Measurements from ENCODE around the gene CACNA2D3.

The CACNA2D3 gene

DNA sequence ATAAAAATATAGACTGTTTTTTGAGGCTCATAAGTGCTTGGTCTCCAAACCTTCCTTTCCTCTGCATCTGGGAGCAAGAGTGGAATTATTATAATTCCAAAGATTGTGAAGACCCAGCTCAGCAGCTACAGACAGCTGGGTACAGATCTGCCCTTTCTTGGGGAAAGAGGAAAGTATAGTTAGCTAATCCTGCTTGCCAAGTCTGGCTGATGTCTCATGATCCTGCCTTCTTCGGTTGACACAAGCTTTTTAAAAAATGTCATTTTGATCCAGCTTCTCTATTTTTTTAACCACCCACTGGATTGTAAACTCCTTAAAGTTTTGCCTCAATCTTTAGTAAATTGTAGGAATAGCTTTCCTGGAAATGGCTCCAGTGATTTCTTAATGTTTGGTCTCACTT is 624.4 kb downstream of the CACNA2D3 start:
- Histone ChIP-seq H2BK15ac (ENCODE audit: low read length) (no peak overlapping the region), H3K9me3 (replicated peaks in 1 of 2; ENCODE audit: control insufficient read depth in 2 of 2, insufficient read depth in 1 of 2, low read depth in 1 of 2, low read length in 2 of 2) (no peaks in the 10 kb centered on the region), H2AK5ac (ENCODE audit: low read depth, low read length) (no peak overlapping the region), H2BK12ac (ENCODE audit: low read length) (no peak overlapping the region), H2BK5ac (ENCODE audit: low read length) (no peak overlapping the region), H3K4me1 (ENCODE audit: control insufficient read depth in 2 of 2, insufficient read depth in 1 of 2, low read depth in 1 of 2, low read length in 2 of 2) (no peaks in the 10 kb centered on the region), H3K4me2 (ENCODE audit: insufficient read depth, low read length, poor library complexity, severe bottlenecking) (no peak overlapping the region), H4K91ac (ENCODE audit: low read depth, low read length, poor library complexity) (no peak overlapping the region), H3K18ac (ENCODE audit: low read length) (no peak overlapping the region), H3K27ac (replicated peaks; ENCODE audit: low read length) (no peak overlapping the region), H3K4me3 (ENCODE audit: low read length in 2 of 2) (no peak overlapping the region), H4K8ac (ENCODE audit: low read depth, low read length) (no peak overlapping the region), H3K27me3 (ENCODE audit: control insufficient read depth in 3 of 3, insufficient read depth in 3 of 3, low read depth in 1 of 3, low read length in 3 of 3) (peaks cover 0 to 9% (median 0%) of the 10 kb centered on the region in 3 experiments), H3K79me1 (ENCODE audit: low read depth, low read length) (no peaks in the 10 kb centered on the region), H3K36me3 (replicated peaks in 1 of 2; ENCODE audit: control insufficient read depth in 2 of 2, insufficient read depth in 2 of 2, low read length in 2 of 2) (no peaks in the 10 kb centered on the region), H3K23ac (ENCODE audit: low read depth, low read length, poor library complexity) (no peak overlapping the region), H2AFZ (ENCODE audit: low read length) (no peak overlapping the region), H3K9ac (ENCODE audit: low read depth, low read length, poor library complexity) (no peak overlapping the region), H3K4ac (ENCODE audit: low read length) (no peak overlapping the region), H3K14ac (ENCODE audit: low read length) (no peak overlapping the region), H2BK120ac (ENCODE audit: low read depth, low read length) (no peak overlapping the region)
- no peak for DNase-seq (ENCODE audit: low spot score)
- WGBS, 2 donors (ENCODE audit: extremely low coverage in 2 of 2, insufficient read length in 2 of 2, insufficient replicate concordance in 1 of 2), result no CpG with 5 or more reads among the region's 1 CpG

DNA sequence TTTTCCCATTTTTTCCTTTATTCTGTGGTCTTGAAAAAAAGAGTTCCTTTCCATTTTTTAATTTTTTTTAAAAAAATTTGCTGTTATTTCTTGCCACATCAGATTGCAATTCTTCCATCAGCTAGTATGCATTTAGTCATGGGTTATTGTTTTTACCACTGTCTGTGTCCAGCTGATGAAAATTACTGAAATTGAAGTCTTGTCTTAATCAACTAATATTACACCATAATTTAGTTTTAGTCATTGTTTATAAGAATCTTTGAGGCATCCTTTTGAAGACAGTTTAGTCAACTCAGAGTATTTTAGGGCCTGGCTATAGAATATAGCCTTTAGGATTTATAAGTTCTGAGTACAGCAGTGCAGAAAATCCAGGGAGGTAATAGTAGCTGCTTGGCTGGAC is 633.4 kb downstream of the CACNA2D3 start:
- DNase-seq (ENCODE audit: low spot score), result no peak
- H3K18ac ChIP-seq (ENCODE audit: low read length), result no peak overlapping the region
- H2AFZ ChIP-seq (ENCODE audit: low read length), result no peak overlapping the region
- peaks cover 0 to 5% of the 10 kb centered on the region in 2 donors for H3K4me1 ChIP-seq (ENCODE audit: control insufficient read depth in 2 of 2, insufficient read depth in 1 of 2, low read depth in 1 of 2, low read length in 2 of 2)
- no peak overlapping the region for H3K4ac ChIP-seq (ENCODE audit: low read length)
- no peaks in the 10 kb centered on the region for H3K9me3 ChIP-seq (replicated peaks in 1 of 2; ENCODE audit: control insufficient read depth in 2 of 2, insufficient read depth in 1 of 2, low read depth in 1 of 2, low read length in 2 of 2)
- H2BK5ac ChIP-seq (ENCODE audit: low read length), result no peak overlapping the region
- no peaks in the 10 kb centered on the region for H3K79me1 ChIP-seq (ENCODE audit: low read depth, low read length)
- no peak overlapping the region for H3K14ac ChIP-seq (ENCODE audit: low read length)
- no peak overlapping the region for H3K9ac ChIP-seq (ENCODE audit: low read depth, low read length, poor library complexity)
- no peak overlapping the region for H2BK15ac ChIP-seq (ENCODE audit: low read length)
- H2BK12ac ChIP-seq (ENCODE audit: low read length), result no peak overlapping the region
- H3K36me3 ChIP-seq (replicated peaks in 1 of 2; ENCODE audit: control insufficient read depth in 2 of 2, insufficient read depth in 2 of 2, low read length in 2 of 2), result no peaks in the 10 kb centered on the region
- no peaks in the 10 kb centered on the region for H3K27me3 ChIP-seq (ENCODE audit: control insufficient read depth in 3 of 3, insufficient read depth in 3 of 3, low read depth in 1 of 3, low read length in 3 of 3)
- H3K23ac ChIP-seq (ENCODE audit: low read depth, low read length, poor library complexity), result no peak overlapping the region
- no peak overlapping the region for H4K8ac ChIP-seq (ENCODE audit: low read depth, low read length)
- no peak overlapping the region for H2AK5ac ChIP-seq (ENCODE audit: low read depth, low read length)
- H3K27ac ChIP-seq (replicated peaks; ENCODE audit: low read length), result no peak overlapping the region
- H3K4me2 ChIP-seq (ENCODE audit: insufficient read depth, low read length, poor library complexity, severe bottlenecking), result no peak overlapping the region
- no peak overlapping the region for H4K91ac ChIP-seq (ENCODE audit: low read depth, low read length, poor library complexity)
- no peak overlapping the region for H2BK120ac ChIP-seq (ENCODE audit: low read depth, low read length)
- no peak overlapping the region for H3K4me3 ChIP-seq (ENCODE audit: low read length in 2 of 2)

DNA sequence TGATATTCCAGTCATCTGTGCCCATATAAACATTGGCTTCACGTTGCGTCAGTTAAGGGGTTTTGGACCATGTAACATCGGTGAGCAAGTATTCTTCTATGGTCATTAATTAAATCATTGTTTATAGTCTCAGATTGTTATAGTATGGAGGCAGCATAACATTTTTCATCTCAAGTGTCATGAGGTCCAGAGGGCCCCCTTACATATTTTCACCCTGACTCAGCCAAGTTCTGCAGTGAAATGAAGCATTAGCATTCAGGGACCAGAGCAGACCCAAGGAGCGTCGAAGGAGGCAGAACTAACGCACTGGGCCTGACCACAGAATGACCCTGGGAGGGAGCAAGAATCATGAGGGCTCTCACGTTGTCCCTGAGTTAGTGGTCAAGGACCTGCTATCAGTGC is 634.0 kb downstream of the CACNA2D3 start:
- H3K36me3 ChIP-seq (replicated peaks in 1 of 2; ENCODE audit: control insufficient read depth in 2 of 2, insufficient read depth in 2 of 2, low read length in 2 of 2), result no peaks in the 10 kb centered on the region
- DNase-seq (ENCODE audit: low spot score), result no peak
- no peak overlapping the region for H2BK12ac ChIP-seq (ENCODE audit: low read length)
- H2BK15ac ChIP-seq (ENCODE audit: low read length), result no peak overlapping the region
- no peak overlapping the region for H2AFZ ChIP-seq (ENCODE audit: low read length)
- H3K79me1 ChIP-seq (ENCODE audit: low read depth, low read length), result no peaks in the 10 kb centered on the region
- H2BK5ac ChIP-seq (ENCODE audit: low read length), result no peak overlapping the region
- no peak overlapping the region for H3K9ac ChIP-seq (ENCODE audit: low read depth, low read length, poor library complexity)
- H3K27ac ChIP-seq (replicated peaks; ENCODE audit: low read length), result no peak overlapping the region
- WGBS, 2 donors (ENCODE audit: extremely low coverage in 2 of 2, insufficient read length in 2 of 2, insufficient replicate concordance in 1 of 2), result no CpG with 5 or more reads among the region's 7 CpGs
- no peak overlapping the region for H4K91ac ChIP-seq (ENCODE audit: low read depth, low read length, poor library complexity)
- no peaks in the 10 kb centered on the region for H3K27me3 ChIP-seq (ENCODE audit: control insufficient read depth in 3 of 3, insufficient read depth in 3 of 3, low read depth in 1 of 3, low read length in 3 of 3)
- peak overlapping the region; percentile 11 for H3K18ac ChIP-seq (ENCODE audit: low read length)
- H3K4me1 ChIP-seq (ENCODE audit: control insufficient read depth in 2 of 2, insufficient read depth in 1 of 2, low read depth in 1 of 2, low read length in 2 of 2), result peaks cover 0 to 5% of the 10 kb centered on the region in 2 donors
- H3K4me2 ChIP-seq (ENCODE audit: insufficient read depth, low read length, poor library complexity, severe bottlenecking), result no peak overlapping the region
- H3K23ac ChIP-seq (ENCODE audit: low read depth, low read length, poor library complexity), result no peak overlapping the region
- no peak overlapping the region for H4K8ac ChIP-seq (ENCODE audit: low read depth, low read length)
- H3K4me3 ChIP-seq (ENCODE audit: low read length in 2 of 2), result no peak overlapping the region
- no peak overlapping the region for H2AK5ac ChIP-seq (ENCODE audit: low read depth, low read length)
- H3K14ac ChIP-seq (ENCODE audit: low read length), result no peak overlapping the region
- no peak overlapping the region for H2BK120ac ChIP-seq (ENCODE audit: low read depth, low read length)
- no peak overlapping the region for H3K4ac ChIP-seq (ENCODE audit: low read length)
- H3K9me3 ChIP-seq (replicated peaks in 1 of 2; ENCODE audit: control insufficient read depth in 2 of 2, insufficient read depth in 1 of 2, low read depth in 1 of 2, low read length in 2 of 2), result no peaks in the 10 kb centered on the region

DNA sequence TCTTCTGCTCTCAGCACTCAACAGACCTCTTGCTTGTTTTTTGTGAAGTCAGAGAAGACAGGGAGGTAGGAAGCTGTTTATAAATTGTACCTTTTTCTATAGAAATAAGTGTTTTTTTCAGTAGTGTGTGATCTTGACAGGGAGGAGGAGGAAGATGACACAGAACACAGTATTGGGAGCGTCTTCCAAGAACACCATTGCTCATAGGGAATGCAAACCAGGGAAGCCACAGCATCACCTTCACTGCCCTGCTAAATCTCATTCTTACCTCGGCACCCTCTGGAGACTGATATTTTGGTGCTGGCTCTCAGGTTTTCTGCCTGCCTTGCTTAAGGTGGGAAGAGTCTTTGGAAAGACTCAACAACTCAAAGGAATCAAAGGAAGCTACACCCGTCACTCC is 636.1 kb downstream of the CACNA2D3 start:
- Histone ChIP-seq H2AFZ (ENCODE audit: low read length) (no peak overlapping the region), H3K27me3 (ENCODE audit: control insufficient read depth in 3 of 3, insufficient read depth in 3 of 3, low read depth in 1 of 3, low read length in 3 of 3) (no peaks in the 10 kb centered on the region), H3K9me3 (replicated peaks in 1 of 2; ENCODE audit: control insufficient read depth in 2 of 2, insufficient read depth in 1 of 2, low read depth in 1 of 2, low read length in 2 of 2) (no peaks in the 10 kb centered on the region), H3K23ac (ENCODE audit: low read depth, low read length, poor library complexity) (no peak overlapping the region), H3K18ac (ENCODE audit: low read length) (no peak overlapping the region), H3K14ac (ENCODE audit: low read length) (no peak overlapping the region), H3K27ac (replicated peaks; ENCODE audit: low read length) (no peak overlapping the region), H3K4me1 (ENCODE audit: control insufficient read depth in 2 of 2, insufficient read depth in 1 of 2, low read depth in 1 of 2, low read length in 2 of 2) (peaks cover 0 to 5% of the 10 kb centered on the region in 2 donors), H2BK120ac (ENCODE audit: low read depth, low read length) (no peak overlapping the region), H3K4me2 (ENCODE audit: insufficient read depth, low read length, poor library complexity, severe bottlenecking) (no peak overlapping the region), H3K36me3 (replicated peaks in 1 of 2; ENCODE audit: control insufficient read depth in 2 of 2, insufficient read depth in 2 of 2, low read length in 2 of 2) (no peaks in the 10 kb centered on the region), H2BK5ac (ENCODE audit: low read length) (no peak overlapping the region), H2AK5ac (ENCODE audit: low read depth, low read length) (no peak overlapping the region), H4K91ac (ENCODE audit: low read depth, low read length, poor library complexity) (no peak overlapping the region), H2BK15ac (ENCODE audit: low read length) (no peak overlapping the region), H3K4me3 (ENCODE audit: low read length in 2 of 2) (no peak overlapping the region), H2BK12ac (ENCODE audit: low read length) (no peak overlapping the region), H3K4ac (ENCODE audit: low read length) (no peak overlapping the region), H4K8ac (ENCODE audit: low read depth, low read length) (no peak overlapping the region), H3K79me1 (ENCODE audit: low read depth, low read length) (no peaks in the 10 kb centered on the region), H3K9ac (ENCODE audit: low read depth, low read length, poor library complexity) (no peak overlapping the region)
- DNase-seq (ENCODE audit: low spot score), result no peak
- WGBS, 2 donors (ENCODE audit: extremely low coverage in 2 of 2, insufficient read length in 2 of 2, insufficient replicate concordance in 1 of 2), result no CpG with 5 or more reads among the region's 3 CpGs

All from neuronal stem cell (in vitro differentiated cells).